ENCODE results near the gene KIF14. TPM values are rescaled to one million over a fixed set of nuclear protein-coding genes. Genes with fewer than 3 reads are reported as not detected.
A peak's percentile ranks its signal among the peaks of the same experiment; 100 is the strongest.
"Not testable (repeated sequence)": the region's sequence is repeated elsewhere in the genome, so short reads cannot be mapped to it uniquely, and the experiment has no call there.

Gene KIF14
- polyA plus RNA-seq, 1 of the 3 experiments (the other 2 are of a cell fraction): 1.2 TPM

- TF ChIP-seq REST (IDR thresholded peaks at IDR 0.05; ENCODE audit: low read depth, low read length) (no peak), GATA2 (CRISPR knock-in tag; IDR thresholded peaks at IDR 0.05) (no peak), RXRA (IDR thresholded peaks at IDR 0.05; ENCODE audit: borderline replicate concordance, low read depth) (no peak)
Measured at GRCh38 chr1:200561856-200562214, 58.7 kb downstream of the KIF14 start (continued).

DNA sequence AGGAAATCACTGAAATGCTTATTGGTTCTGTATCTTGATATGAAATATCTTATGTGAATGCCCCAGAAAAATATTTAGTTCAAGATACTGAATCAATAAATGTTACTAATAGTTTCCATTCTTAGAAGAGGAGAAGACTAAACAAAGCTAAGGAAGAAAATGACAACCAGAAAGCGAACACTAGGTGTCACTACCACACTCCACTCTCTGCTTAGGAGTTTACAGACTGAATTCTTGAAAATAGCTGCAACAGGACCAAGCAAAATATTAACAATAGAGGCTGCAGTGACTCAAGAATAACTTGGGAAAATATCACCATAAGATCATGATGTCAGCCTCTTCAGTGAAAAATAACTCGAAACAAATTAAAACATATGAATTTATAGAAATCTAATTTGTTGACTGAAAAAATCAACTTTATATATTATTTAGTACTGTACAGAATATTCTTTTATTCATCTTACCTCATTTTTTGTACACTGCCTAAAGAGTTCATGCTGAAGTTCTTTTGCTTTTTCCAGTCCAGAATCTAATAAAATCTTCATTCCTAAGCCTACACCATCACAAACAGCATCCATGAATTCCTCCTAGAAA, 61.6 kb downstream of the KIF14 start:
- Histone ChIP-seq H3K79me2 (ENCODE audit: insufficient read depth) (no peaks in the 10 kb centered on the region), H4K20me1 (ENCODE audit: insufficient read depth) (no peaks in the 10 kb centered on the region), H3F3A (replicated peaks; ENCODE audit: insufficient read depth) (no peaks in the 10 kb centered on the region), H3K4me3 (ENCODE audit: low read depth in 2 of 2, low read length in 1 of 2) (no peak overlapping the region), H3K36me3 (replicated peaks in 1 of 2; ENCODE audit: control insufficient read depth in 1 of 2, insufficient read depth in 2 of 2, low read length in 1 of 2) (peaks cover 7 to 23% of the 10 kb centered on the region in 2 experiments), H3K9me2 (no peaks in the 10 kb centered on the region), H3K9me3 (no peaks in the 10 kb centered on the region), H3K9ac (no peak overlapping the region), H3K4me2 (no peak overlapping the region), H2AFZ (ENCODE audit: low read depth) (peak overlapping the region; percentile 20; the same call in 1 of the 2 replicates), H3K4me1 (ENCODE audit: control insufficient read depth in 1 of 2, insufficient read depth in 2 of 2, low read depth in 1 of 2, low read length in 1 of 2) (no peaks in the 10 kb centered on the region), H3K27ac (ENCODE audit: low read depth in 2 of 2, low read length in 1 of 2) (no peak overlapping the region), H3K27me3 (ENCODE audit: insufficient read depth) (no peaks in the 10 kb centered on the region)
- 29% methylated on average over 2 of the region's 2 CpGs for WGBS (ENCODE audit: low lambda C conversion rate)
- CTCF ChIA-PET: interaction anchor here (0.6 to 3.5 kb wide), 48 partner anchors 9 to 874 kb away, joined by 3 to 19 read pairs (median 3); partner anchors contain the start of gene INAVA
- POLR2A ChIA-PET: no interaction called here
- DNase-seq: peak; percentile 47
- TF ChIP-seq CTCF (IDR thresholded peaks at IDR 0.05): peak; percentile 86
- TF ChIP-seq SMC3 (IDR thresholded peaks at IDR 0.05; ENCODE audit: low read depth, low read length): peak; percentile 64
- no peak for TF ChIP-seq NRF1 (IDR thresholded peaks at IDR 0.05; ENCODE audit: low read depth, low read length)
- no peak for TF ChIP-seq TAF1 (IDR thresholded peaks at IDR 0.05; ENCODE audit: borderline replicate concordance, low read depth, low read length)
- peak; percentile 77 for TF ChIP-seq RAD21 (IDR thresholded peaks at IDR 0.05; ENCODE audit: low read length)

GRCh38 chr1:200556002-200556401, 64.5 kb downstream of the KIF14 start:
- ChIA-PET POLR2A (no interaction called here), CTCF (interaction anchor here (0.9 to 2.7 kb wide), 6 partner anchors 9 to 416 kb away, joined by 3 to 7 read pairs (median 4); no protein-coding TSS in a partner anchor)
- Histone ChIP-seq H3K4me3 (ENCODE audit: low read depth in 2 of 2, low read length in 1 of 2) (no peak overlapping the region), H3K4me1 (ENCODE audit: control insufficient read depth in 1 of 2, insufficient read depth in 2 of 2, low read depth in 1 of 2, low read length in 1 of 2) (no peaks in the 10 kb centered on the region), H3K79me2 (ENCODE audit: insufficient read depth) (no peaks in the 10 kb centered on the region), H3K9ac (no peak overlapping the region), H3K36me3 (replicated peaks in 1 of 2; ENCODE audit: control insufficient read depth in 1 of 2, insufficient read depth in 2 of 2, low read length in 1 of 2) (peaks cover 13 to 14% of the 10 kb centered on the region in 2 experiments), H3F3A (replicated peaks; ENCODE audit: insufficient read depth) (peaks cover 7% of the 10 kb centered on the region), H3K9me2 (no peaks in the 10 kb centered on the region), H3K27me3 (ENCODE audit: insufficient read depth) (no peaks in the 10 kb centered on the region), H3K4me2 (no peak overlapping the region), H3K9me3 (no peaks in the 10 kb centered on the region), H2AFZ (ENCODE audit: low read depth) (no peak overlapping the region), H4K20me1 (ENCODE audit: insufficient read depth) (no peaks in the 10 kb centered on the region), H3K27ac (ENCODE audit: low read depth in 2 of 2, low read length in 1 of 2) (no peak overlapping the region)
- DNase-seq: no peak
- TF ChIP-seq RAD21 (IDR thresholded peaks at IDR 0.05; ENCODE audit: low read length) (peak; percentile 42), JUND (IDR thresholded peaks at IDR 0.05) (no peak)

DNA sequence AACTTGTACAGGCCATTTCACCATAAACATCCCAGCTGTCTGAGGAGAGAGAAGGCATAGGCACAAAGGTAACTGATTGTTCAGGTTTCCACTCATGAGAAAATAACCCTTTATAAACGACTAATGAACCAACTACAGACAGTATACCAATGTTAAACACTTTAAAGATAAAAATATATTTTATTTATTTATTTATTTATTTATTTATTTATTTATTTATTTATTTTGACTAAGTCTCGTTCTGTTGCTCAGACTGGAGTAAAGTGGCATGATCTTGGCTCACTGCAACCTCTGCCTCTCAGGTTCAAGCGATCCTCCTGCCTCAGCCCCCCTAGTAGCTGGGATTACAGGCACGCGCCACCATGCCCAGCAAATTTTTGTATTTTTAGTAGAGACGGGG, 67.8 kb downstream of the KIF14 start:
- H3K9me3 ChIP-seq; H3K4me2 ChIP-seq; H3K27me3 ChIP-seq (ENCODE audit: insufficient read depth); H3K9ac ChIP-seq; H3K79me2 ChIP-seq (ENCODE audit: insufficient read depth); H4K20me1 ChIP-seq (ENCODE audit: insufficient read depth); CTCF ChIA-PET; H3K9me2 ChIP-seq; H3K4me1 ChIP-seq (ENCODE audit: control insufficient read depth in 1 of 2, insufficient read depth in 2 of 2, low read depth in 1 of 2, low read length in 1 of 2); H3F3A ChIP-seq (replicated peaks; ENCODE audit: insufficient read depth); H3K27ac ChIP-seq (ENCODE audit: low read depth in 2 of 2, low read length in 1 of 2); DNase-seq; POLR2A ChIA-PET; H3K4me3 ChIP-seq (ENCODE audit: low read depth in 2 of 2, low read length in 1 of 2); H2AFZ ChIP-seq (ENCODE audit: low read depth): not testable (repeated sequence)
- H3K36me3 ChIP-seq (replicated peaks in 1 of 2; ENCODE audit: control insufficient read depth in 1 of 2, insufficient read depth in 2 of 2, low read length in 1 of 2): peaks cover 7 to 14% of the 10 kb centered on the region in 2 experiments
- WGBS (ENCODE audit: low lambda C conversion rate): 91% methylated on average over 6 of the region's 6 CpGs

Measured in SK-N-SH (cell line).